ENCODE measurements around the gene DPP10.

Gene DPP10

GRCh38 chr2:115779085-115779632 is 1336.7 kb downstream of the DPP10 start:
- TF ChIP-seq, protein P1, sequence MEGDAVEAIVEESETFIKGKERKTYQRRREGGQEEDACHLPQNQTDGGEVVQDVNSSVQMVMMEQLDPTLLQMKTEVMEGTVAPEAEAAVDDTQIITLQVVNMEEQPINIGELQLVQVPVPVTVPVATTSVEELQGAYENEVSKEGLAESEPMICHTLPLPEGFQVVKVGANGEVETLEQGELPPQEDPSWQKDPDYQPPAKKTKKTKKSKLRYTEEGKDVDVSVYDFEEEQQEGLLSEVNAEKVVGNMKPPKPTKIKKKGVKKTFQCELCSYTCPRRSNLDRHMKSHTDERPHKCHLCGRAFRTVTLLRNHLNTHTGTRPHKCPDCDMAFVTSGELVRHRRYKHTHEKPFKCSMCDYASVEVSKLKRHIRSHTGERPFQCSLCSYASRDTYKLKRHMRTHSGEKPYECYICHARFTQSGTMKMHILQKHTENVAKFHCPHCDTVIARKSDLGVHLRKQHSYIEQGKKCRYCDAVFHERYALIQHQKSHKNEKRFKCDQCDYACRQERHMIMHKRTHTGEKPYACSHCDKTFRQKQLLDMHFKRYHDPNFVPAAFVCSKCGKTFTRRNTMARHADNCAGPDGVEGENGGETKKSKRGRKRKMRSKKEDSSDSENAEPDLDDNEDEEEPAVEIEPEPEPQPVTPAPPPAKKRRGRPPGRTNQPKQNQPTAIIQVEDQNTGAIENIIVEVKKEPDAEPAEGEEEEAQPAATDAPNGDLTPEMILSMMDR (IDR thresholded peaks at IDR 0.05): no peak

- TF ChIP-seq, protein P1 (IDR thresholded peaks at IDR 0.05): no peak
Observed at GRCh38 chr2:115782286-115782685, 1339.8 kb downstream of the DPP10 start.

GRCh38 chr2:115796078-115796477 is 1353.6 kb downstream of the DPP10 start:
- TF ChIP-seq, protein P1 (IDR thresholded peaks at IDR 0.05): no peak

- TF ChIP-seq, protein P1 (IDR thresholded peaks at IDR 0.05): no peak
Observed at GRCh38 chr2:115807276-115807675, 1364.8 kb downstream of the DPP10 start.

GRCh38 chr2:115825912-115826311 is 1383.5 kb downstream of the DPP10 start:
- TF ChIP-seq, protein P1 (IDR thresholded peaks at IDR 0.05): no peak

DNA sequence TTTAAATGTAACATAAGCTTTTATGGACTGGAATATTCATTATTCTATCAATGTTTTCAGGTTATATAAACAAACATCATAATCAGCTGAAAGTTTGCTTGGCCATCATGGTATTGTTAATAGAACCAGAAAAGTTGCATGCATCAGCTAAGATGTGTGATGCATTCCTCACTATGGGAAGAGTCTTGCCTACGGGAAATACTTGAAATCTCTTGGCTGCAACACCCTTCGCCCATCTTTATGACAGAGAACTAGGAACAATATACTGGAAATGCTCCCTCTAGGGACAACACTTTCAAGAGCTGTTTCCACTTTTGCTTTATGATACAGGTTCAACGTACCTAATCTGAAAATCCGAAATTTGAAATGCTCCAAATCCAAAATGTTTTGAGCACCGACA is 1390.8 kb downstream of the DPP10 start:
- TF ChIP-seq, protein P1 (IDR thresholded peaks at IDR 0.05): no peak

DNA sequence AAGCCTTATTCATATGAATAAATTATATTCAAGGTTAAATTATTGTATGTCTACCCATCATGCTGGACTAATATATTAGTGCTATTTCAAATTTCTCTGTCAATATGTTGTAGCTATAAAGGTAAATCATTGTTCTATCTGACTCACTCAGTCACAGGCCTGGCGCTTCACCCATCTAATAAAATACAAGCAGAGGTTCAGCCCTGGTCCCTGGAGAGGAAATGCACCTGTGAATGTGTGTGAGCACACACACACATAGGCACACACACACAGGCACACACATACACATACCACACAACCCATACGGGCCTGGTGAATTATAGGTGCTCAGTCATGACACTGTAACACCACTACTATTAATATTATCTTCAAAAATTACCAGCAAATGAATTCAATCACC is 1396.1 kb downstream of the DPP10 start:
- TF ChIP-seq, protein P1 (IDR thresholded peaks at IDR 0.05): no peak

- TF ChIP-seq, protein P1 (IDR thresholded peaks at IDR 0.05): no peak
Observed at GRCh38 chr2:115842306-115842705, 1399.9 kb downstream of the DPP10 start.
